CD4-positive, alpha-beta T cell treated with Interleukin-15 for 1 hour (primary cell): ENCODE data around the gene HS2ST1.

Experiments used
- DNase-seq: peaks from one replicate; pipeline ENCODE4 v3.0.0-alpha.2; 2020

The HS2ST1 gene

DNA sequence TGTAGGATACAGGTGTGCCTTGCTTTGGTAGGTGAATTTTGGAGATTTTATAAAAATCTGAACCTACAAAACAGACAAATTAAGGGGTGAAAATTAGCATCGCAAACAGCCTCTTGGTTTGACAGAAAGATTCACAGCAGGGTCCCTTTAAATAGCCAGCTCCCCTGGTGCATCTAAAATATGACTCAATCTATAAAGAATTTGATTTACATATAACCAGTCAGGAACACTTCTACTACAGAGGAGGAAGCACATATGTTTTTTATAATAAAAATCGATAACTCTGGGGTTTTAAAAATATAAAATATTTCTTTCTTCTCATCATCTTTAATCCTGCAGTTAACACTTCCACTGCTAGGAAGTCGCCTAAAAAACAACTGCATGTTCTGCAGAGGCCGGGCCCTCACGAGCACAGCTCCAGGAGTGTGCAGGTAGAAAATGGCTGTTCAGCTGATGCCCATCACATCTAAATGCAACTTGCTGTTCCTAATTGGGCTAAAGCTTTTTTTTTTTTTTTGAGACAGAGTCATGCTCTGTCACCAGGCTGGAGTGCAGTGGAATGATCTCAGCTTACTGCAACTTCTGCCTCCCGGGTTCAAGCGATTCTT is 203.4 kb downstream of the HS2ST1 start:
- no peak for DNase-seq

DNA sequence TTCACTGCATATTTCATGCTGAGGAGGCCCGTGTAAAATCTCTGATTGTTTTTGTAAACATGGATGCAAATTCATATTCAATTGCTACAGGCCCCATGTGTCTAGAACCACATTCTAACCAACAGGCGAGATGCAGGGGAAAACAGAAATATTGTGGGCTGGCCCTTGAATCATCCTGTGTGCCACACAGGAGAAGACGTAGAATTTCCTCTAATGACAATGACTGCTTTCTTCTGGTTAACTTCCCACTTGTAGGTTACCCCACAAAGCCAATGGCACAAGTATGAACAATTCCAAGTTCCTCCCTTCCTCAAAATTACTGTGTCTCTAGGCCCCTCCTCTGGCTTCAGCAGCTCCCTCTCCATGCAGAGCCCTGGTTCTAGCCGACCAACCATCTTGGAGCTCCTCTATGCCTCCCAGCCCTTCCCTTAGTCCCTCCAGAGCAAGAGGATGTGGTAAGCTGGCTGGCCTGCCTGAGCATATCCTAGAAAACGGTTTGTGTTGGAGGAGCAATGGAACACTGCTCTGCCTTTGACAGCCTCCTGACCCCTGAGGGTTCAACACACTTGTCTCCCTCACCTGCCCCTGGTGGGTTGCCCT is 205.2 kb downstream of the HS2ST1 start:
- DNase-seq: no peak

DNA sequence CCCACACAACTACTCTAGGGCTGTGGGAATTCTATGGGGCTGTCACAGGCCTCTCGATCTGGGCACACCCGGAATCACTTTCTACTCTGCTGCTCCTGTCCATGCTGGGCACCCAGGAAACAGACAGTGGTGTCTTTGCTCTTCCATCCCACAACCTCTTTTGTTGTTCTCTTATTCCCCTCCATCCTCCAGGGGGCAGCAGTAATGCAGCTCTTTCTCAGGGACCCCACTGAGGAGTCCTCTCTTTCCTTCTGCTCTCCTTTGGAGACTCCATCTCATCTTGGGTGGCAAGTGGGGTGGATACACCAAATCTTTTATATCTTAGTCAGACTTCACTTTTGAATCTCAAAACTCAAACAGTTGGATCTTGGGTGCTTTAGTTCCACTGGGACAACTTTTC is 206.3 kb downstream of the HS2ST1 start:
- no peak for DNase-seq

DNA sequence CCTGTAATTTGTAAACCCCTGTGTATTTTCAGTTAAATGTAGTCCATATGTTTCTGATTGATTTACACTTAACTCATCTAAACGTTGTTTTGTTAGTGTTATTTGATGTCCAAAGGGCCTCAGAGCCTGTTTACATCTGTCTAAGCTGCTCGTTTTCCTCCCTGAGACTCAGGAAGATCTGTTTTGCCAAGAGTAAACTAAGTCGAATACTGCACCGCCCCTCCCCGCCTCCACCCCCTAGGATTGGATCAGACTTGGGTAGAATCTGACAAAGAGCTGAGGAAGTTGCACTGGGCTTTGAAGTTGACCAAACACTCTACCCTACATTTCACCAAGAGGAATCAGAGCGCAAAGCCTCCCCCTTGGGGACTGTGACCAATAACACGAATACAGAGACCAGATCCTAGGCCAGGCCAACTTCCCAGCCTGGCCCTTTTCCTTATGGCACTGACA is 207.3 kb downstream of the HS2ST1 start:
- DNase-seq: no peak

DNA sequence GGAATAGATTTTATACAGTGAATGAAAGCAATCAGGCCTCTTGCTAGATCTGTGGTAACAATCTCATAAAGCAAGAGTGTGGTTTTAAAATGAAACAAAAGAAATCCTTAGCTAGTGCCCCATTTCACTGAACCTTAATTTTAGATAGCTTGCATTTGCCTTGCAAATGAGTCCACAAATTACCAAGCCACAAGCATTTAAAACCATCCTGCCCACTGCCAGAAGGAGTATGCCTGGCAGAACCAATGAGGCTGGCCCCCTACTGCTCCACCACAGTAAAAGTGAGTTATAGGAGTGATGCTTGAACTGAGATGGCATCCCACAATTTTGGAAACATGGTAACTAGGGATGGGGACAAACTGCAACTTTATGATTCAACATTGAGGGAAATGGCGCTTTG is 207.8 kb downstream of the HS2ST1 start:
- DNase-seq: no peak

DNA sequence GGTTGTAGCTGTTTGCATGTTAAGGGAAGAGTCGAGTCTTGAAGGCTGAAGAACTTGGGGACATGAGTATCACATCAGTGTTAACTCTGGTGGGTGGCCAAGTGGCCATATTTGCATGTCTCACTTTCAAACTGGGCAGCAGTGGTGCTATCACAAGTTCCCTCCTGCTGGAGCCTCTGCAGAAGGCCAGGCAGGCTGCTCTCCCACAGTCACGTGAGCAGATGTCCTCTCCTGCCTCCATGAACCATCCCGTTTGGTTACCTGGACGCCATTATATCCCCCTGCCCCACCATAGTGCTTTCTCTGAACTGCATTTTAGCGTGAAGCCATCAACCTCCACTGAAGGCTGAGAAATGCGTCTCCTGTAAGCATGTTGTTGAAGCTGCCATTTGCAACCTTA is 209.2 kb downstream of the HS2ST1 start:
- DNase-seq: no peak

DNA sequence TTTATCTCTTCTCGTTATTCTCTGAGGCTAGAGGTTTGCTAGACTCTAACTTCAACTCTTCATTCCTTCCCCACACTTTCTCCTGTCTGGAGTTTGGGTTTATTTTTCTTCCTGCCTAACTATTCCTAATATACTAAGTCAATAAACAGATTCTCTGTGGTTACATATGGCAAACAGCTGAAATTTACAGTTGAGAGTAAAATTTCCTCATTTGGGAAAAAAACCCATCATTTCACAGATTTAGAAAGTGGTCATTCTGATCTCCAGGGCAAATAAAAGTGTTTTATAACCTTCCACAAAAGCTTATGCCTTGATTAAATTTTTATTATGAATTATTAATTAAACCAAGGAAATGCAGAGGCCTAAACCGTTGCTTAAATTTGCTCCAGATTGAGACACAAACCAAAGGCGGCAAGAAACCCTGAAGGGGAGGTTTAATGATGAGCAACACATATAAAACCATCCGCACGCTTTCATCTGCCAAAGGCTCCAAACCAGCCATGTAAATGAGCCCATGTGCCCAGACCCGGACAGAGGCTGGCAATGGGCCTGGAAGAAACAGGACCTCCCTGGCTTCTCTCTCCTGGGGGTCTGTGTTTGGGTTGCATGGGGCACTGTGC is 212.6 kb downstream of the HS2ST1 start:
- no peak for DNase-seq

DNA sequence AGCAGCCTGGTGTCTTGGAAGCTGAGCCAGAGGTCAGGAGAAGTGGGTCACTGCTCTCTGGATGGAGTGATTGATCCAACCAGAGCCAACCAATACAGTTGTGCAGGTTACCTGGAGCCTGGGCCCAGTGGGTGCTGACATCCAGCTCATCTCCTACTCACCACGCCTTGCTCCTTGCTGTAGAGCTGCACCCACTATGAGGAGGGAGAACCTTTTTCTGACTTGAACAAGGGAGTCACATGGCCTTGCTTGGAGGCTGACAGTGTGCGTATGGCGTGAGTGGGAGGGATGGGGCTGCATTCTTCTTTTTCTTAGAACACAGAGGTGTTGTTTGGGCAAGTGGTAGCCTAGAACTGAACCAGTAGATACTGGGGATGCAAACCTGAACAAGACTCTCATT is 213.1 kb downstream of the HS2ST1 start:
- no peak for DNase-seq

DNA sequence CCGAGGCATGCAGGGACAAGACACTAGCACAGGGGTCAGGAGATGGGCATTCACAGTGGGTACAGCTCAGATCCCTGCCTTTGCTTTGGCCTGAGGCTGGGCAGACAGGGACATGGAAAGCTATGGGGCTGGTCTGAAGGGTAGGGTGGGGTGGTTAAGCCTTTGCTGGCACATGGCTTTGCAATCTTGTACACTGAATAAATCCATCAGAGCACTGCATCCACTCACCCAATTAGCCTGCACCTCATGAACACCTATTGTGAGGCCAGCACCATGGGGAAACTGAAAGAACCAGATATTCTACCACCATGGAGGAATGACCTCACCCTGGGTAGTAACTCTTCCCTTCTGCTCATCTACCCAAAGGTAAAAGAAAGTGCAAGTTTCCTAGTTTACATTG is 214.6 kb downstream of the HS2ST1 start:
- DNase-seq: no peak

DNA sequence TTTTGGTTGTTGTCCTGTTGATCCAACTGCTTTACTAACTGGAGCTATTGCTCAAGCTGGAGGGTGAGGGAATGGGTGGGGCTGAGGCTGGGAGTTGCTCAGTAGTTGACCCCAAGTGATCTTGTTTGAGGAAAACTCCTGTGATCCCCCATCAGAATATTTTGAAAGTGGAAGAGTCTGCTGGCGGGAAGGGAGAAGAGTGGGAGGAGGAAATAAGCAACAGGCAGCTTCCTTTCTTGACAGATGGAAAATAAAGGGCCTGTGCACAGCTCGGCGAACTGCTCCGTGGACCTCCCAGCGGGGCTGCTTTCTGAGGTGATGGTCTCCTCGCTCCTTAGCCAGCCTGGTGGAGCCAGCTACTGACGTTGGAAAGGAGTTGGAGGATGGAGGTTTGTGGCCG is 215.2 kb downstream of the HS2ST1 start:
- DNase-seq: no peak

DNA sequence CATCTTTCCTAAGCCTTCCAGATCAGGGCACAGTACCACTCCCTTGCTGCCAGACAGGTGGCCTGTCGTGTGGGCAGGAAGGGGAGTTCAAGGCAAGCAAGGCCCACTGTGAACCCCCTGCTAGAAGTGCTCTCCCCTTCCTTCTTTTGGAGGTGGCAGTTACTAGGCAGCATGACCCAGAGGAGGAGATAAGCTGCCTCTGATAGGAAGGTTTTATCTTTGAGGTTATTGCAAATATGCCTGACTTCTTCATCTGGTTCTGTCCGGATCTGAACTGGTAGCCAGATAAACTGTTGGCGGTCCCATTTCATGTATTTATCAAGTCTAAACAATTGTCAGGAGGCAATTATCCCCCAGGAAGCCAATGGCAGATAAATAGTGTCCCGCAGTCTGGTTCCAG is 216.0 kb downstream of the HS2ST1 start:
- no peak for DNase-seq

DNA sequence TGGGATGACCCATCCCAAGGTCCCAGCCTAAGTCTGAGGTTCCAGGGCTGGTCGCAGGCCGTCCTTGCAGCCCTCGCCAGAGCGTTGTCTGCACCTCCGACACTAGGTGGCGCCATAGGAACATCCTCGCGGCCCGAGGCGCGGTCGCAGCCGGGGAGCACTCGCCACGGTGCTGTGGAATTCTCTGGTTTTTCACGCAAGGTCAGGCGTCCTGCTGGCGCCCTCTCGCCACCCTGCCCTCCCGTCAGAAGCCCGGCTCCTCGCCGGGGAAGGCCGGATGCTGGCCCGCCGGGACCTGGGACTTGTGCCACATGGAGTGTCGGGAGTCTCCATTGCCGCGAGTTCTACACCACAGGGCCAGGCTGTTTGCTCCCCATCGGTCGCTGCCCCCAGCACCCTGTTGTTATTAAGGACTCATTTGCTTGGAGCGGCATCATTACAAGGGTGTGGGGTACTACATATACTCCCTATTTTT is 217.4 kb downstream of the HS2ST1 start:
- DNase-seq: peak; percentile 68

DNA sequence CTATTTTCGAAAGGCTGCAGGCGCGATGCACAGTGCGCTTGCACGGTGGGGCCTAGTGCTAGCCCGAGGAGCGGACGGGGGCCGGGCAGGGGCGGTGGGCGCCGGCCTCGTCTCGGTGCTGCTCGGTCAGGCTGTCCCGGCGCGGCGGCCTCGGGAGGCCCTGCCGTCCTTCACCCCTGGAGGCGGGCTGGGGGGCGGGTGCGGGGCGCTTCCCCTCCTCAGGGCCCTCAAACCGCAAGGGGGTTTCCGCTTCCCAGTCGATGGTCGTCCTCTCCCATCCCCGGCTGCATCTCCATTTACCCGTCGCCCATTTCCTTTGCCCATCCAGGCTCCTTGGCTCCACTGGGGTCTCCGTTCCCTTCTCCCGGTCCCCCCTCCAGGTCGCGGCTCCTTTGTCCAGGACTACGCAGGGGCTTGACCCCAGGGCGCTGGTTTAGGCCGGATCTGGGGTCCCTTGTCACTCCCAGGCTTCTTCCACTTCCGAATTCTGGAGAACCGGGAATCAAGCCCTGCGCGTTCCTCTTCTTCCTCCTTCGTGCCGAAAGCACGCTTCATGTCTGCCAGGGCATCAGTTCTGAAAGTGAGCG is 217.9 kb downstream of the HS2ST1 start:
- DNase-seq: no peak

DNA sequence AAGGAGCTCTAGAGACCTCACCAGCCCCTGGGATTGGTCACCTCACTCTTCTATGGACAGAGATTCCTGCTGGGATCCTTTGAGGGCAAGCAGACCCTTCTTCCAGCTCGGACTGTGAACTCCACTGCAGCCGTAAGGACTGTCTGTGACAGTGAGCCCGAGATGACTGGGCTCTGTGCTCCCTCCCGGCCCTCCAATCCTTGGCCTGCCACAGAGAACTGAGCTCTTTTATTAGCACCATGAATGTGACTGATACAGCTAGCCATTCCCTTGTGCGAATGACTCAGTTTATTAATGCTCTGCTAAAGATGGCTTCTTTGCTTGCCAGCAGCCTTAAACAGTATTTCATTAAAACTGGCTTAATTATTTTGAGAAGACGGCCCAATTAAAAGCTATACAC is 219.6 kb downstream of the HS2ST1 start:
- DNase-seq: no peak

DNA sequence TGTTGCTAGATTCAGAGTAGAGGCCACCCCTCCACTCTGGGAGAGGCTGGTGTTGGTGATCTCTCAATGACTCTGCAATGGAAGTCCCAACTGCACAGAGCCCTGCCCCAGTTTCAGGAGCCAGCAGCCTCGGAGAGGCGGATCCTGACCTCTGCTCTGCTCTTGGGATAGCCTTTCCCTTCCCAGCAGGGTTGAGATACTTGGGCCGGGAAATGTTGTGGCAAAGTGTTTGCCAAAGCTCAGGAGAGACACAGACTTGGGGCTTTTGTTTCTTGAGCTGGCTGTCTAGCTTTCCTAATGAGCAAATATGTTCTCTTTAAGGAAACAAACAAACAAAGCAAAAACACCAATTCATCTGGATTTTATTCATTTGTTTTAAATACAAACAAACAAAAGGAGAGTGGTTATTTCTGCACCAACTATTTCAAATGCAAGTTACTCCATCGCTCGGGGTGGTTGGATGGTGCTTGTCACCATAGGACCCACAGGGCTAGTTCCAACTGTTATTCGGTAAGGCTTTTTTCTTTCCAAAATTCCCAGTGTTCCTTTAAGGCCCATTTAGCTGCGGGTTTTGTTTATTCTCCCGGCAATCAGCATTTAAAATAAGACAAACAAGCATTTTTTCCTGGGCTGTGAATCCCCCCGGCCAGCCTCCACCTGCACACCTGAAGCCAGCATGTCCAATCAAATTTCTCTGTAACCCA is 220.3 kb downstream of the HS2ST1 start:
- DNase-seq: no peak

DNA sequence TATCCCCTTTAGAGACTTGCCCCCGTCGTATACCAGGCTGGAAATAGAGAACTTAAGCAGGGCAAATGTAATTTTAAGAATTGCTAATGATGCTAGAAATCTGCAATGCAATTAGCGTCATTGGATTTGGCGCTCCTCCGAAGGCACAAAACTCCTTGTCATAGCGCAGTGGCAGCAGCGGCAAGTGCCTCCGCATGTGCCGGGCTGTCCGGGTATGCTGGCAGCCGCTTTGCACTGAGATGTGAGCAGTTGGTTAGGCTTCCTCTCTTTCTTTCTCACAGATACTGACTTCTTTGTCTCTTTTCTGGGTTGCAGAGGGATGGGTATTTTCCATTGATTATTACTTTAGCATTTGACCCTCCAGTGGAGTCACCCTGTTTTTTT is 220.9 kb downstream of the HS2ST1 start:
- DNase-seq: no peak

DNA sequence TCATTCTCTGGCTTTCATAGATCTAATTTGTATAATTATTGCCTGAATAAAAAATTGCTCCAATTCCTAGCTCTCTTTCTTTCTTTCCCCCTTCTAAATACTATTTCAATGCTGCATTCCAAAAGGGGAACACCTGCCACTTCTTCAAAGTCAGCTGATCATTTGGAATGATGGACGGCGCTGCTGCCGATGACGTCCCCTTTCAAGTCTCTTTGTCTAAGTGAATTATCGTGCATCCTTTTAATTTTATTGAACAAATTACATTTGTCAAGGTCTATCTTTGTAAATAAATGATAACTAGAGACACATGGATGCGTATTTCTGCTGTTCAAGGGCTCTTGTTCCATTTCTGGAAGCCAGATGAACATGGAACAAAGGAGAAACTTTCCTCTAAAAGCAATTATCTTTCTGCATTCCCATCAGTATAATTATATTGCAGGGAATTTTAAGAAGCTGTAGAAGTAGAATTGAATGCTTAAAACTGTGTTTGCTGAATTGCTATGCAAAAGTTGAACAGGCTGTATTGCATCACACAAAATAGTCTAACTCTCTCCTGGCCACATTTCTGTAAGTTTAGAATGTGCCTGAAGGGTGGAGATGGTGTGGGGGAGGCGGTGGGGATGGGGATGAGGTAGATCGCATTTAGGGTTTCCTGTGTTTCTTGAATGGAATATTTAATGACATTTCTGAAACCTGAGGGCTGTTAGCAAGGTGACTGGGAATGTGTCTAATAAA is 222.3 kb downstream of the HS2ST1 start:
- DNase-seq: no peak

DNA sequence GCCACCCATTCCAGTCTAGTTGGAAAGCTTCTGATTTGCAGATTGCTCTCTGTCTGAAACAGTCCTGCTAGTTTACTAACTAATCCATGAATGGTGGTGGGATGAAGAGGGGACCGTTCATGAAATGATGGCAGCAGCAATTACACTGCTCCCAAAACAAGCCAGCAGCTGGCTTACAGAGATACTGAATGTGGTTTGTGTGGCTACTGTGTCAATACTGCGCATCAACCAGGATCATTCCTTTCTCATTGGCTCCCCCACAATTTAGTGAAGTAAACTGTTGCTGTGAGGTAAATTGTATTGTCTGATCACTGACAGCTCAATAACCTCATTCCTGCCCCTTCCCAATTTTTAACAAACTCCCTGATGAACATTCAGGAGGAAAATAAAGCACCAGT is 222.9 kb downstream of the HS2ST1 start:
- DNase-seq: no peak

DNA sequence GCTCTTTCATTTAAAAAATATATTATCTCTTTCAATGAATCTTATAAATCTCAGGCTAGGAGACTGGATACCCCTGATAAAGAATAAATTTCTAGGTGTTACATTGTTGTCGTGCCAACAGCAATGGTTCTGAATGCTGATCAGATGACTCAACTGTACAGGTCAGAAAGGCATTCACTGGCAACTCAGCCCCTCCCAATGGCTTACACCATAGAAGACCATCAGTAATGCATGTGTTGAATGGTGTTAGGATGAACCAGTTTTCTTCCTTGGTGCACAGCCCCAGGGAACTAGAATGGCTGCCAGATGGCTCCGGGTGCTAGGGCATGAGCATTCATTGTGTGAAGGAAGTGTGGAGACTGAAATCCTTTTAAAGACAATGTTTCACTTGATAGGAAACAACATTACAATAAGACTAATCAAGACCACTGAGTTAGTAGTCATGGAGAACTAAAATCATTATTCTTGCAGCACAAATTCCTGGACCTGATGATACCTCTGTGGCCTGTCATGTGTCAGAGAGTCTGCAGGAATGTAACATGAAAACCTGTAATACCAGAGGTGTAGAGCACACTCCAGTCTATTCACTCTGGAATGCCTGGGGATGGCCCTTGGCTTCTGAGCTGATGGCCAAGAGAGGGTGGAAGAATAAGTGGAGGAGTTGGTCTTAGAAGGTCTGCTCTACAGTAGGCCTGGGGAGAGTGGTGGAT is 226.6 kb downstream of the HS2ST1 start:
- no peak for DNase-seq

DNA sequence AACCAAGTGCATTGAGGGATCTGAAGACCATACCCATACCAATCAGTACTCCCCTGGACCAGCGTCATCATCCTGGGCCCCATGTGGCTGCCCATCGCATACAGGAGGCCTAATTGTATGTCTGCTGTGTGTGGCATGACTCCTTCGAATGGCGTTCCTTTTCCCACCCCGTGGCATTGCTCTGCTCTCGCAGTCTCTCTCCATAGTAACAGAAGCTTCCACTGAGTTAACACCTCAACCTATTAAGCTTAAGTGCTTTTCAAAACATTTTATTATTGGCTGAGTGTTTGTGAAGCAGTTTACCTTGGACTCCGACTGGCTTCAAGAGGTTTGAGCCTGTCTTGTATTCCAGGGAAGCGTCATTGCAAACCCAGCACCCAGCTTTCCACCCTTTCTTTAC is 227.1 kb downstream of the HS2ST1 start:
- DNase-seq: no peak

DNA sequence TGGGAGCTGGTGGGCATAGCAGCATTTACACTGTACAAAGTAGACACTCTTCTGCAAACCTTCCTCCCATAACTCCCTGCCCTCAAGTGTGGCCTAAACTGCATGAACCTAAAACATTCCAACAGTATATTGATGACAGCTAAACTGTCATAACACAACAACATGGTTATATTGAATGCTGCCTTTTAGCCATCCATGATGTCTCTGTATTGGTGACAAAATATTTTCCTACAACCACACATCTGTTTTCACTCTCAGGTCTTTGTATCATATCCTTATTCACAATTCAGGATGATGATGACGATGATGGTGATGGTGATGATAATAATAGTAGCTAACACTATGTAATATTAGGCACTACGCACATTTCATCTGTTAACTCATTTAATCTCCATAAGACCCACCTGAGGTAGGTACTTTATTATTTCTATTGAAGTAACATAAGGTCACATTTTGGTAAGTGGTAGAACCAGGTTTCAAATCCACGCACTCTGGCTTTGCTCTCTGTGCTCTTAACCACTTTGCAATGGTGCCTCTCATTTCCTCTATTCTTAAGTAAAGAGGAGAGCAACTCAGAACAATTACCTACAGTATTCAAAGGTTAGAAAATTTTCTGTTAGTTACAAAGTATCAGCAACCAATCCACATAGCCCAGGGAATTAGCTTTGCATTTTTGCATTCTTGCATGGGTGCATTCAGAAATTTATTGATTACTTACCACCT is 229.1 kb downstream of the HS2ST1 start:
- no peak for DNase-seq
